ENCODE measurements around the gene F5. TPM values are rescaled to one million over a fixed set of nuclear protein-coding genes. Genes with fewer than 3 reads are reported as not detected.

Gene F5
- total RNA-seq, 2 experiments from 2014 or later = not detected

- Histone ChIP-seq H3K36me3 (ENCODE audit: insufficient read depth, low read length) (no peaks in the 10 kb centered on the region), H3K27ac (ENCODE audit: low read depth, low read length, poor library complexity, severe bottlenecking) (no peak overlapping the region), H3K4me3 (ENCODE audit: low read depth, low read length, poor library complexity, severe bottlenecking) (no peak overlapping the region), H2AFZ (ENCODE audit: low read length) (no peak overlapping the region), H3K4me1 (ENCODE audit: insufficient read depth, low read length, poor library complexity, severe bottlenecking) (no peaks in the 10 kb centered on the region), H4K20me1 (ENCODE audit: insufficient read depth, low read length) (no peaks in the 10 kb centered on the region), H3K79me2 (ENCODE audit: insufficient read depth, low read depth, low read length) (no peaks in the 10 kb centered on the region), H3K9me3 (ENCODE audit: low read length) (no peaks in the 10 kb centered on the region), H3K4me2 (ENCODE audit: low read length) (no peak overlapping the region), H3K9me2 (ENCODE audit: insufficient read depth, low read length) (no peaks in the 10 kb centered on the region)
- no peak for TF ChIP-seq CTCF (conservative IDR thresholded peaks at IDR 0.05; ENCODE audit: low read length)
- TF ChIP-seq EZH2phosphoT487 (IDR thresholded peaks at IDR 0.05; ENCODE audit: borderline replicate concordance, low read depth, low read length) = no peak
- BruUV-seq (replicated peaks) = no TSS peak
- ChIA-PET CTCF (ENCODE audit: unreplicated experiment) (no interaction called here), POLR2A (no interaction called here)
- intact Hi-C loops (cut with micrococcal nuclease; ENCODE audit: unreplicated experiment) = no loop called here
- no peak for DNase-seq (ENCODE audit: low spot score)
Observed at GRCh38 chr1:169571450-169571849, 14.8 kb downstream of the F5 start.

DNA sequence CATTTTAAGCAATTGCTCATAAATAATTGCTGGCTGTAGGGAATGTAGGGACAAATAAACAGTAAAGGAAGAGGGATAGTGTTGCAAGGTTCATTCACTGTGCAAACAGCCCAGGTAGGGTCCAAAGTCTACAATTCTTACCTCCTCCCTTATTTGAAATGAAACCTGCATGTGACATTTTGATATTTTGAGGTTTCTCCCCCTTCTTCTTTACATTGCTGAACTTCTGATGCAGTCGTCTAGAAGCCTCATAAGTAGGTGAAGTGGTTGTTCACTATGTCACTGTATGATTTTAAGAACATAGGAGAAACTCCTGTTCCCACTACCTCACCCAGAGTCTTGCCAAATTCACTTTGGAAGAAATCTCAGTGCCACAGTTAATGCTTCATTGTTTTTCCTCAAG, 16.1 kb downstream of the F5 start:
- POLR2A ChIA-PET = no interaction called here
- no peak for DNase-seq (ENCODE audit: low spot score)
- CTCF ChIA-PET (ENCODE audit: unreplicated experiment) = no interaction called here
- H3K9me2 ChIP-seq (ENCODE audit: insufficient read depth, low read length) = no peaks in the 10 kb centered on the region
- H3K9me3 ChIP-seq (ENCODE audit: low read length) = no peaks in the 10 kb centered on the region
- H3K79me2 ChIP-seq (ENCODE audit: insufficient read depth, low read depth, low read length) = no peaks in the 10 kb centered on the region
- H2AFZ ChIP-seq (ENCODE audit: low read length) = no peak overlapping the region
- BruUV-seq (replicated peaks) = no TSS peak
- no peaks in the 10 kb centered on the region for H4K20me1 ChIP-seq (ENCODE audit: insufficient read depth, low read length)
- no peak overlapping the region for H3K4me2 ChIP-seq (ENCODE audit: low read length)
- intact Hi-C loops (cut with micrococcal nuclease; ENCODE audit: unreplicated experiment) = no loop called here
- no peaks in the 10 kb centered on the region for H3K36me3 ChIP-seq (ENCODE audit: insufficient read depth, low read length)
- no peak overlapping the region for H3K4me3 ChIP-seq (ENCODE audit: low read depth, low read length, poor library complexity, severe bottlenecking)
- H3K4me1 ChIP-seq (ENCODE audit: insufficient read depth, low read length, poor library complexity, severe bottlenecking) = no peaks in the 10 kb centered on the region
- H3K27ac ChIP-seq (ENCODE audit: low read depth, low read length, poor library complexity, severe bottlenecking) = no peak overlapping the region
- TF ChIP-seq EZH2phosphoT487 (IDR thresholded peaks at IDR 0.05; ENCODE audit: borderline replicate concordance, low read depth, low read length) (no peak), CTCF (conservative IDR thresholded peaks at IDR 0.05; ENCODE audit: low read length) (no peak)

GRCh38 chr1:169568497-169568896, 17.8 kb downstream of the F5 start:
- intact Hi-C loops (cut with micrococcal nuclease; ENCODE audit: unreplicated experiment) = no loop called here
- TF ChIP-seq CTCF (conservative IDR thresholded peaks at IDR 0.05; ENCODE audit: low read length) (no peak), EZH2phosphoT487 (IDR thresholded peaks at IDR 0.05; ENCODE audit: borderline replicate concordance, low read depth, low read length) (no peak)
- H3K4me1 ChIP-seq (ENCODE audit: insufficient read depth, low read length, poor library complexity, severe bottlenecking) = no peaks in the 10 kb centered on the region
- POLR2A ChIA-PET = interaction anchor here (1.2 kb wide), 1 partner anchor 11 kb away, joined by 3 read pairs; no protein-coding TSS in a partner anchor
- H4K20me1 ChIP-seq (ENCODE audit: insufficient read depth, low read length) = no peaks in the 10 kb centered on the region
- no peak for DNase-seq (ENCODE audit: low spot score)
- H3K27ac ChIP-seq (ENCODE audit: low read depth, low read length, poor library complexity, severe bottlenecking) = no peak overlapping the region
- H3K9me3 ChIP-seq (ENCODE audit: low read length) = no peaks in the 10 kb centered on the region
- H3K9me2 ChIP-seq (ENCODE audit: insufficient read depth, low read length) = no peaks in the 10 kb centered on the region
- H3K4me2 ChIP-seq (ENCODE audit: low read length) = no peak overlapping the region
- no peaks in the 10 kb centered on the region for H3K36me3 ChIP-seq (ENCODE audit: insufficient read depth, low read length)
- no peak overlapping the region for H3K4me3 ChIP-seq (ENCODE audit: low read depth, low read length, poor library complexity, severe bottlenecking)
- H2AFZ ChIP-seq (ENCODE audit: low read length) = no peak overlapping the region; the same call in 1 of the 2 replicates
- BruUV-seq (replicated peaks) = no TSS peak
- no peaks in the 10 kb centered on the region for H3K79me2 ChIP-seq (ENCODE audit: insufficient read depth, low read depth, low read length)
- CTCF ChIA-PET (ENCODE audit: unreplicated experiment) = no interaction called here

Measured in OCI-LY7 (cell line).